Measurements from ENCODE around the gene CDKL1.
"Not testable (repeated sequence)": the region's sequence is repeated elsewhere in the genome, so short reads cannot be mapped to it uniquely, and the experiment has no call there.

CDKL1 gene

DNA sequence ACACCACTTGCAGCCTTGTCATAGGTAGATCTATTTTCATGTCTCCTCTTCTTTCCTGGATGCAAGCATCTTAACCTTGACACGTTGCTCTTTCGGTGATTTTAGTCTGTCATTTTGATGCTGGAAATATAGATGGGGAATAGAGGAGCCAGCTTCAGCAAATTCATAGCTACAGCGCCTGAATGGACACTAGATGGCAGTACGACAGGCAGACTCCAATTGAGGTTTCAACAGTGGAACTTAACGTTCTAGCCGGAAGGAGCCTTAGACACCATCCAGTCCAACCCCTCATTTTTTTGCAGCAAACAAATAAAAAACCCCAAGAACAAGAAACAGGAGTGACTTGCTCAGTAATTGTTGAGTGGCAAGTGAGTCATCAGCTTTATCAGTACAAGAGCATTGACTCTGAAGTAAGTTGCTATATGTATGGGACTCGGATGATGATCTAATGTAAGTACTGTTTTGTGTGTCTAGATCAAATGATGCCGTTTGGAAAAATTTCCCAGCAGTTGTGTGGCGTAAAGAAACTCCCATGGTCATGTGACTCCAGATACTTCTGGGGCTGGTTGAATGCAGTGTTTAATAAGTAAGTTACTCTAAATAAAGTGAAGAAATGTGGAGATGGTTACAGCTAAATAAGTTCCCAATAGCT, 75.5 kb downstream of the CDKL1 start:
- peak; percentile 16 to 73 for DNase-seq

DNA sequence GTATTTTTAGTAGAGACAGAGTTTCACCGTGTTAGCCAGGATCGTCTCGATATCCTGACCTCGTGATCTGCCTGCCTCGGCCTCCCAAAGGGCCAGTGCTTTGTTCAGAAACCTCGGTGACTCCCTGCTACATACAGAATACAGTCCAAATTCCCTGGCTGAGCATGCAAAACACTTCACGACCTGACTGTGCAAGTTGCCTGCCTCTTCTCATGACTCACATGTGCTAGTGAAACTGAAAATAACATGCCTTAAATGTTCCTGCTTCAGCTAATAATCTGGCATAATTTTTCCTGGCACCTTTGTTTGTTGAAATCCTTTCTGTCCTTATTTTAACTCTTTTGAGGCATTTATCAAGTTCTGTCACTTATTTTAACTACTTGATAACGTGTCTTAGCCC, 76.4 kb downstream of the CDKL1 start:
- DNase-seq = no peak

DNA sequence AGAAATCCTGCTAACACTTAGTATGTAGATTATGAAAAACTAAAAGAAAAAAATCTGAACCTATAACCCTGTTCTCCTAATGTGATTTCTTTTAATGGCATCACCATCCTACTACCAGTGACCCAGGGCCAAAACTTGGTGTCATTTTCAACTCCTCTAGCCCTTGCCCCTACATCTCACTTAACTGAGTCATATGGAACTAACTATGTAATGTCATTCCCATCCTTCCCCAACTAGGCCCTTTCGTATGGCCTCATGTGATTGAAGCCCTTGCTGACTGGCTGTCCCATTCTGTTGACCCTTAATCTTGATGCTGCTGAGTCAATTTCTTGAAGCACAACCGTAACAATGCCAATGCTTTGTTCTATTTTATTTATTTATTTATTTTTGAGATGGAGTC, 77.0 kb downstream of the CDKL1 start:
- DNase-seq = no peak

DNA sequence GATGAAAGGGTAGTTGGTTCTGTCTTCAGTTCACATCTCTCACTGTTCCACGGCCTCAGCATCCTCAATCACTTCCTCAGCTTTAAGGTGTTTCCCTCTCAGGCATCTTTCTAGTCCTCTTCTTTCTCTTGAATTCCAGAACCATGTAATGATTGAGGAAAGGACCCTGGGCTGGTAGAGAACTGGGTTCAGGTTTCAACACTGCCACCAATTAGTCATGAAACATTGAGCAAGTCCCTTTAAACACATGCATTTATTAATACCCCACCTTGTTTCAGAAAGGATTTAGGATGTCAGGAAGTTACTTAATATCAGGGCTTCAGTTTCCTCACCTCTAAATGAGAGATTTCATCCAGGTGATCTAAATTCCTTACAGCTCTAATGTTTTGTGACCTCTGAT, 77.4 kb downstream of the CDKL1 start:
- DNase-seq = no peak

DNA sequence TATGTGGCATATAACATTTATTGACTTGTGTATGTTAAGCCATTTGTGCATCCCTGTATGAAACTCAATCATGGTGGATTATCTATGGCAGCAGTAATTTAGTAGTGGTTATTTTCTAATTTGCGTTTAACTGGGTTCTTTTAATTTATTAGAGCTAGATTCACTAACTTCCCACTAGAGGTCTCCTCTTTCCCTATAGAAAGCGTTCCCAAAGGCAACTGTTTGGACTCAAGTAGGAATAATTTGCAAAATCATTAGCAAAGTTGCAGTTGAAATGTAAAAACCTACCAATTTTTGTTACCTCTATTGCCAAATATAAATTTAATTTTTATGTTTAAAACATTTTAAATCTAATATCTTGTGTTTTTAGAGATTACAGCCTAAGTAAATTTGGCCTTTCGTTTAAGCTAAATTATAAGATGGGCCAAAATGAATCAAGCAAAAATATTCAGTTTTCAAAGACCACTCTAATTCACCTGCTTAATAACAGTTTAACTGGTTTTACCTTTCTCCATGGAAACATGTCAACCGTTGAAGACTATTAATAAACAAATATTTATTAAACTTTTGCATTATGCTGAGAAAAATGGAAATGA, 78.6 kb downstream of the CDKL1 start:
- no peak for DNase-seq

DNA sequence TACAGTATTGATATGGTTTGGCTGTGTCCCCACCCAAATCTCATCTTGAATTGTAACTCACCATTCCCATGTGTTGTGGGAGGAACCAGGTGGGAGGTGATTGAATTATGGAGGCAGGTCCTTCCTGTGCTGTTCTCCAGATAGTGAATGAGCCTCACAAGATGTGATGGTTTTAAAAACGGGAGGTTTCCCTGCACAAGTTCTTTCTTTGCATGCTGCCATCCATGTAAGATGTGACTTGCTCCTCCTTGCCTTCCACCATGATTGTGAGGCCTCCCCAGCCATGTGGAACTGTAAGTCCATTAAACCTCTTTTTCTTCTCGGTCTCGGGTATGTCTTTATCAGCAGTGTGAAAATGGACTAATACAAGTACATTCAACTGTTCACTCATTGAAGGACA, 82.6 kb downstream of the CDKL1 start:
- DNase-seq = not testable (repeated sequence)

DNA sequence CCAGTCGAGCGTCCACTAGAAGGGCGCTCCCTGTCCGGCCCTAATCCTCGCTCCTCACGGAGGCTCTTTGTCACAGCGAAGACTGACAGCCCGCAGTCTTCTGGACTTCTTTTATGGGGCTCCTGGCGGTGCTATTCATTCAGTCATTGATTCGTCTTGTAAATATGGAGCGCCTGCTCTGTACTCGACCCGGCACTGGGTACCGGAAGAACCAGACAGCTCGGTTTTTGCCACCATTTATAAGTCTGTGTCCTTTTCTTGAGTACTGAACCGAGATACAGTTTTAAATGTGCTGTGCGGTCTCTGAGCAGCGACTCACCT, 84.0 kb downstream of the CDKL1 start:
- no peak for DNase-seq

DNA sequence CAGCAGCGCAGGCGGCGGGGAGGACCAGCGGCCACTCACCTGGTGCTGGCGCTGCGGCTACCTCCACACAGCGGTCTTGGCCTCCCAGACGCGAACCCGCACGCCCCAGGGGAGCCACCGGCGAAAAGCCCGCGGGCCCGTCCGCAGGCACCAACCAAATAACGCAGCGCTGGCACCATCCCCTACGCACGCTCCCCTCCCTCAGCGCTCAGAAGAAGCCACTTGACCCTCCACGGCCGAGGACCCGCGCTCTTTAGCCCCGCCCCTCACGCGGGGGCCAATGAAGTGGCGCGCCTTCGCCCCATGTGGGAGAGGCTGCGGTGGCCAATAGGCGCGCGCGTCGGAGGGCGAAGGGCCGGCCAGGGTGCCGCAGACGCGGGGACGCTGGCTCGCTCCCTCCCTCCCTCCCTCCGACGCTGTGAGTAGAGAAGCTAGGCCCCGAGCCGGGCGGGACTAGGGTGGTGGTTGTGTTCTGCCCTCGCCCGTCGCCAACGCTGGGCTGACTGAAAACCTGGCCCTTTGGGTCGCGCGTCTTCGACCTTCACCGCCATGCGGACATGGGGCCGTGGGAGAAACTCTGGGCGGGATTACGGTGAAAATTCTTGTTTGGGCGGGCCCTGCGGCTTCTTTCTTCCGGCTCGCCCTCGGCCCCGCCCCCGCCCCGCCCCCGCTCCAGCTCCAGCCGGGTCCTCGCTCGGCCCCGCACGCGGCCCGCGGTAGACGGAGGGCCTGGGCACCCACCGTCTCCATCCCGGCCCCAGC, 84.5 kb downstream of the CDKL1 start, which contains the start of the genes DMAC2L and L2HGDH:
TSS of gene DMAC2L (plus strand) at position 353 of the 762 bp plus-strand sequence. CDS start 9,164 bp downstream, outside the sequence.
TSS of gene L2HGDH (minus strand) at position 258 of the 762 bp plus-strand sequence. CDS start at position 179, 79 bp downstream.
- DNase-seq = peak; percentile 83 to 89

DNA sequence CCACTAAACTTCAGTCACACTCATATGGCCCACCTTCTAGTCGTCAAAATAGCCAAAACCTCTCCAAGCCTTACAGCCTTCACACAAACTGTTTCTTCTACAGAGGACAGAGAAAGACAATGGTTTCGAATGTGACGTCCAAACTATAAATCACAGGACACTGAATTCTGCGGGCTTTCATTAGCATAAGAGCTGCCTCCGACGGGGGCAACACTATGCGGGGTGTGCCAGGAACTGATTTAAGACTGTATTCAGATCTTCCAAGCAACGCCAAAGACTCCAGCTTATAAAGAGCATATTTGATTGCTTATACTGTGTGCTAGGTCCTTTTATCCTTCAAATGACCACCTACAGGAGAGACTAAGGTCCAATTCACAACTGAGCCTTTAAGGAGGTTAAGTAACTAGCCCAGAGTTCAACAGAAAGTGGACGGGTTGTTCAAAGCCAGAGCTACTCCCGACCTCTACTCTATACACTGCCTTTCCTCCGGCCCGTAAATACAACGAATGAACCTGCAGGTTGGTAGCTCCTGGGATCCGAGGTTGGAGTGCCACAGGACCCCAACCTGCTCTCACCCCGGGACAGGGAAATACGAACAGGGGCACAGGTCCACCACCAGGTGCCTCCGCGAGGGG, 85.2 kb downstream of the CDKL1 start:
- no peak for DNase-seq

DNA sequence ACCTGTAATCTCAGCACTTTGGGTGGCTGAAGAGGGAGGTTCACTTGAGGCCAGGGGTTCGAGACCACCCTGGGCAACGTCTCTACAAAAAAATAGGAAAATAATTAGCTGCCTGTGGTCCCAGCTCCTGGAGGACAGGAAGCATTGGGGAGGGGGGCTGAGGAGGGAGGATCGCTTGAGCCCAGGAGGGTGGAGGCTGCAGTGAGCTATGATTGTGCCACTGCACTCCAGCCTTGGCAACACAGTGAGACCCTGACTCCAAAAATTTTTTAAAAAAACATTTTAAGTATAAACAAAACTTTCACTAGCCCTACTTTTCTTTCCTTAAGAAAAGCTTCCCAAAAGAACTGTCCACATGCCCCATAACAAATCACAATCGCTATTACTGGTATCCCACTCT, 86.2 kb downstream of the CDKL1 start:
- no peak for DNase-seq

DNA sequence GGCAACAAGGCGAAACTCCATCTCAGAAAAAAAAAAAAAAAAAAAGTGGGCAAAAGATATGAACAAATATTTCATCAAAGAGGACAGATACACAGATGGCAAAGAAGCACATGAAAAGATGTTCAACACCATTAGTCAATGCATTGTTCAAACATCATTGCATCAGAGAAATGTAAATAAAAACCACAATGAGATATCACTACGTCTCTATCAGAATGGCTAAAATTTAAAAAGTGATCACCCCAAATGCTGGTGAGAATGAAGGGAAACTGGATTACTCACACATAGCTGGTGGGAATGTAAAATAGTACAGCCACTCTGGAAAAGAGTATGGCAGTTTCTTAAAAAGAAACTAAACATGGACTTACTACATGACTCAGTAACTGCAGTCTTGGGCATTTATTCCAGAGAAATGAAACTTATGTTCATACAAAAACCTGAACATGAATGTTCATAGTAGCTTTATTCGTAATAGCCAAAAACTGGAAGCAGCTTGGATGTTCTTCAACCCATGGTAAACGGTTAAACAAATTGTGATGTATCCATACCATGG, 88.2 kb downstream of the CDKL1 start:
- no peak for DNase-seq

DNA sequence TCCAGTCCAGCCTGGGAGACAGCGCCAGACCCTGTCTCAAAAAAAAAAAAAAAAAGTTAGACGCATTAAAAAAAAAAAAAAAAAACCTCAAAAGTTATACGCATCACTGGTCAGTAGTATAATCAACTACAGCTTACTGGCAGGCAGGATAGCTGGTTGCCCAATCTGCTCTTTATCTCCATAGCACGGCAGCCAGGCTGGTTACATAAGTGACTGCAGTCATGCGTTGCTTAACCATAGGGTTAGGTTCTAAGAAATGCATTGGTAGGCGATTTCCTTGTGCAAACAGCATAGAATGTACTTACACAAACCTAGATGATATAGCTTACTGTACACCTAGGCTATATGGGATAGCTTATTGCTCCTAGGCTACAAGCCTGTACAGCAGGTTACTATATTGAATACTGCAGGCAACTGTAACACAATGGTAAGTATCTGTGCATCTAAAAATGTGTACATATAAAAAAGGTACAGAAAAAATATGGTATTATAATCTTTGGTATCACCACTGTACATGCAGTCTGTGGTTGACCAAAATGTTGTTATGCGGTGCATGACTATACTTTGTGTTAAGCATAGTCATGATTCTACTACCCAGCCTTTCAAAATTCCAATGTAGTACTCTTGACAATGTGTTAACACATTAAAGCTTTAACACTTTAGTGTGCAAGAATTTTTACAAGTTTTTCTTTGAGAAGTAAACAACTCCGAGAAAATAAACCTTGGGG, 92.8 kb downstream of the CDKL1 start:
- no peak for DNase-seq

DNA sequence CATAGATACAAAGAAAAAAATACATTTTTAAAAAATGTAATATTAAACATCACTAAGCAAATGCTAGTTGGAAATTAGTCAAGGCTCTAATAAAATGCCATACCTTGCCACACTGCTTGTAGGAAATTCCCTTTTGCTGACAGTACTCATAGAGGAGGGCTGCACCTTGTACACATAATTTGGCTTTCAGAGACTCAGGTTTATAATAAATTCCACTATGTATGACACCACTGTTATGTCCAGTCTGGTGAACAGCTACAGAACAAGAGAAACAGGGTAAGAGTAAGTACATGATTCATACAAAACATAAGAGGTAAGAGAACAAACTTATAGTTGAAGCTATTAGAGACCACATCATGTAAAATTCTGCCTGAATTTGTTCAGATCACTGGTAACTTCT, 94.8 kb downstream of the CDKL1 start:
- no peak for DNase-seq

DNA sequence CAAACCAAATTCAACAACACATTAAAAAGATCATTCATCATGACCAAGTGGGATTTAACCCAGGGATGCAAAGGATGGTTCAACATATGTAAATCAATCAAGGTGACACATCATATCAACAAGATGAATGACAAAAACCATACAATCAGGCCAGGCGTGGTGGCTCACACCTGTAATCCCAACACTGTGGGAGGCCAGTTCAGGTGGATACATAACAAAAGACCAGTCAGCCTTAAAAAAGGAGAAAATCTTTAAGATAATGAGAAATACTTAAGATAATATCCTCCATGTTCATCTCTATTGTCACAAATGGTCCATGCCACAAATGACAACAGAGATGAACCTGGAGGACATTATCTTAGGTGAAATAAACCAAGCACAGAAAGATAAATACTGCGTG, 97.1 kb downstream of the CDKL1 start:
- DNase-seq = no peak

DNA sequence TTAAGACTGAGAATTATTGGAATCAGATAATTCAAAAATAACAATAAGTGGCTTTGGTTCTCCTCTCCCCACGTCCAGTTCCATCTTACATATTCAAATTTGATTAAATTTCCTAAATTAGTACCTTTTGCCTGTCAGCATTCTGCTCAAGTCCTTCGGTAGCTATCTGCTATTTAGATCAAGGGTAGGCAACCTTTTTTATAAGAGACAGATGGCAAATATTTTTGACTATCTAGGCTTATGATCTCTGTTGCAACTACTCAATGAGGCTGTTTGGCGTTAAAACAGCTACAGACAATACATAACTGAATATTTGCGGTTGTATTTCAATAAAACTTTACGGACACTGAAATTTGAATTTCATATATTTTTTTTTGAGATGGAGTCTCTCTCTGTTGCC, 106.4 kb downstream of the CDKL1 start:
- no peak for DNase-seq

DNA sequence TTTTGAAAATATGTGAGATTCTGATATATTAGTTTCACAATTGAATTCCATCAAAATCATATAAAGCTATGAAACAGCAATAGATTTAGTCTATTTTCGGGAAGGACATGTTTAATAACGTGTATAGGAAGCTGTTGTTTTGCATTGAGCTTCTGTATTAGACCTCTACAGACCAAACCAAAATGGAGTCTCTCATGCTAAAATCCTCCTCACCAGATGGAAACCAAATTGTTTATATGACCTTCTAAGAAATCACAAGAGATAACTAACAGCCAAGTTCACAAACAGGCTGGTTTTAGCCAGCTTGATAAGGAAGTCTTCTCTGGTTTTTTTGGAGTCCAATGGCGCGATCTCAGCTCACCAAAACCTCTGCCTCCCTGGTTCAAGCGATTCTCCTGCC, 108.5 kb downstream of the CDKL1 start:
- no peak for DNase-seq

DNA sequence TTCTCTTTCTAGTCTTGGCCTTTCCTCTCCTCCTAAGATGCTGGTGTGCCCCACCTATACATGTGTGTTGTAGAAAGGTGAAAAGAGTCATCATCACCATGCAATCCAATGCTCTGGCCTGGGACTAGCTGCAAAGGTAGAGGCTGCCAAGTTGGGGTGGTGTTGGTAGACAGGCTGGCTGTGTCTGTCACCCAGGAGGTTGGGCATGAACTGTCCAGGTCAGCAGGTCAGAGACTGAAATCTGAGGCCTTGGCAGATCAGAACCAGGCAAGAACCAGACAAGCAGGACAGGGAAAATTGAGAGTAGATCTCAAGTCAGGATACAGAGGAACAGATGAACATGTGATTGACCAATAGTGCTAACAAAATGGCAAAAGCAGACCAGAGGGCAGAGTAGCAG, 110.8 kb downstream of the CDKL1 start:
- DNase-seq = no peak
